ENCODE measurements around the gene ARHGAP30. TPM values are rescaled to one million over a fixed set of nuclear protein-coding genes. Genes with fewer than 3 reads are reported as not detected.

Gene ARHGAP30
- total and polyA plus RNA-seq, 4 donors, result 10.5 to 66.3 (median 33.8) TPM

- Histone ChIP-seq H3K27ac (ENCODE audit: low read depth in 1 of 2, low read length in 1 of 2) (peak overlapping the region in 1 of 2 donors; percentile 82), H3K27me3 (ENCODE audit: control insufficient read depth in 3 of 3, insufficient read depth in 3 of 3, low read length in 2 of 3) (no peaks in the 10 kb centered on the region), H3K4me3 (no peak overlapping the region), H3K9ac (ENCODE audit: insufficient read depth in 1 of 2, low read length in 2 of 2) (no peak overlapping the region), H3K4me1 (ENCODE audit: control insufficient read depth in 5 of 5, insufficient read depth in 5 of 5, low read length in 5 of 5) (peaks cover 5 to 12% (median 5%) of the 10 kb centered on the region in 5 donors), H3K36me3 (ENCODE audit: control insufficient read depth in 4 of 4, insufficient read depth in 4 of 4, low read length in 4 of 4) (peaks cover 29 to 40% (median 34%) of the 10 kb centered on the region in 4 donors), H3K9me3 (ENCODE audit: control insufficient read depth in 4 of 4, insufficient read depth in 3 of 4, low read length in 3 of 4) (peaks cover 0 to 10% (median 0%) of the 10 kb centered on the region in 4 donors)
- no peak for TF ChIP-seq CTCF (IDR thresholded peaks at IDR 0.05; ENCODE audit: control extremely low read depth, extremely low read depth)
- WGBS, 2 donors, result 84 to 85% methylated on average over 5 of the region's 5 CpGs
- DNase-seq (no peak), ATAC-seq (ENCODE audit: insufficient read depth, low FRiP score) (no peak)
Measured at GRCh38 chr1:161039546-161039945, 30.1 kb downstream of the ARHGAP30 start.

DNA sequence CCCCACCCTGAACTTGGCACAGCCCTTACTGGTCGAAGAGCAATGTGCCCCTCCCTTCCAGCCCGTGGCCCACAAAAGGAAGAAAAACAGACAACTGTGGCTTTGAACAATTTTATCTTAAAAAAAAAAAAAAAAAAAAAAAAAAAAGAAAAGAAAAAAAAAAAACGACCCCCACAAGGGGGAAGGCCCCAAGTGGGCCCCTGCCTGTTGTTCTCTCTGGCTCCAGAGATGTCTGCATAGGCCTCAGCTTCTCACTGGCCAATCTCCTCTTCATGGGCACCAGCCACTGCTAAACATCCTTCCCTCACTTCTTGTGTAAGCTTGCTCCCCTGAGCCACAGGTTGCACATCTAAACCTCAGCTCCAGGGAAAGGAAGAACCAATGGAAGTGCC, 30.5 kb downstream of the ARHGAP30 start:
- Histone ChIP-seq H3K27me3 (ENCODE audit: control insufficient read depth in 3 of 3, insufficient read depth in 3 of 3, low read length in 2 of 3) (no peaks in the 10 kb centered on the region), H3K4me3 (no peak overlapping the region), H3K9ac (ENCODE audit: insufficient read depth in 1 of 2, low read length in 2 of 2) (no peak overlapping the region), H3K4me1 (ENCODE audit: control insufficient read depth in 5 of 5, insufficient read depth in 5 of 5, low read length in 5 of 5) (peaks cover under 1 to 10% (median 2%) of the 10 kb centered on the region in 5 donors), H3K36me3 (ENCODE audit: control insufficient read depth in 4 of 4, insufficient read depth in 4 of 4, low read length in 4 of 4) (peaks cover 29 to 40% (median 34%) of the 10 kb centered on the region in 4 donors), H3K27ac (ENCODE audit: low read depth in 1 of 2, low read length in 1 of 2) (peak overlapping the region in 1 of 2 donors; percentile 89), H3K9me3 (ENCODE audit: control insufficient read depth in 4 of 4, insufficient read depth in 3 of 4, low read length in 3 of 4) (peaks cover 0 to 10% (median 0%) of the 10 kb centered on the region in 4 donors)
- DNase-seq, result no peak
- no peak for TF ChIP-seq CTCF (IDR thresholded peaks at IDR 0.05; ENCODE audit: control extremely low read depth, extremely low read depth)
- ATAC-seq (ENCODE audit: insufficient read depth, low FRiP score), result no peak
- WGBS, 2 donors, result 12 to 16% methylated on average over 3 of the region's 3 CpGs

GRCh38 chr1:161038523-161039153, 31.1 kb downstream of the ARHGAP30 start, which contains the start of gene TSTD1:
TSS of gene TSTD1 (minus strand) at chr1:161038964. CDS start at chr1:161038889, 75 bp downstream.
- Histone ChIP-seq H3K4me3 (peak within 1 kb of the TSS; percentile 61), H3K9ac (ENCODE audit: insufficient read depth in 1 of 2, low read length in 2 of 2) (peak within 1 kb of the TSS in 1 of 2 donors; percentile 37), H3K27me3 (ENCODE audit: control insufficient read depth in 3 of 3, insufficient read depth in 3 of 3, low read length in 2 of 3) (no peaks in the 10 kb centered on the region), H3K4me1 (ENCODE audit: control insufficient read depth in 5 of 5, insufficient read depth in 5 of 5, low read length in 5 of 5) (peaks cover 0 to 8% (median 0%) of the 10 kb centered on the region in 5 donors), H3K27ac (ENCODE audit: low read depth in 1 of 2, low read length in 1 of 2) (peak within 1 kb of the TSS in 1 of 2 donors; percentile 89), H3K9me3 (ENCODE audit: control insufficient read depth in 4 of 4, insufficient read depth in 3 of 4, low read length in 3 of 4) (peaks cover 0 to 10% (median 0%) of the 10 kb centered on the region in 4 donors), H3K36me3 (ENCODE audit: control insufficient read depth in 4 of 4, insufficient read depth in 4 of 4, low read length in 4 of 4) (peaks cover 29 to 40% (median 34%) of the 10 kb centered on the region in 4 donors)
- no peak for TF ChIP-seq CTCF (IDR thresholded peaks at IDR 0.05; ENCODE audit: control extremely low read depth, extremely low read depth)
- 21 to 34% methylated on average over 54 of the region's 54 CpGs for WGBS, 2 donors
- peak; percentile 86 for ATAC-seq (ENCODE audit: insufficient read depth, low FRiP score)
- peak; percentile 44 to 75 (median 62) for DNase-seq
